Measurements from ENCODE around the gene RNF44.

RNF44 gene

DNA sequence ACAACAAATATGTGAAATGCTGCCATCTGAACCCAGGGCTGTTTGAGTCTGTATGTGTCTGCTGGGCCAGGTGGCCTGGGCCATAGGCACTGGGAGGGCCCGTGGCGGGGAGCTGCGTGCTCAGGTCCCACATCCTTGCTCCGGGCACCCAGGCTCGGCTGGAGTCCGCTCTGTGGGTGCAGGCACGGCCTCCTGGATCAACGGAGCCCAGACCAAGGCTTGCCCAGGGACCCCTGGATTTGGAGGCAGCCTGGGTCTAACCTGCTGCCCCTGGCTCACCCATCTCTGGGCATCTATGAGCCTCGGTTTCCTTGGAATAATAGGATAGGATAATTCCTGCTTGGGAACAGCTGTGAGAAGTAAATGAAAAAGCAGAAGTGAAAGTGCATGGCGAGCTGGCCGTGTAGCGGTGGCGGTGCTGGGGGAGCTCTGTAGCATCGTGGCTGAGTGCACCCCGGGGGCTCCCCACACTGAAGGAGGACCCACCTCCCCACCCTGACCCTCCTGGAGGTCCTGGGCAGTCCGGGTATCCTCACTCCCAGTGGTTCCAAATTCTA is 13.2 kb upstream of the RNF44 start:
- TF ChIP-seq CTCF (IDR thresholded peaks at IDR 0.05; ENCODE audit: low read depth, low read length, missing control alignments): no peak
- Histone ChIP-seq H3K27me3 (replicated peaks) (no peaks in the 10 kb centered on the region), H3K27ac (no peak overlapping the region), H3K4me3 (ENCODE audit: low read depth, low read length) (no peak overlapping the region), H3K36me3 (replicated peaks) (no peaks in the 10 kb centered on the region)
- no peak for DNase-seq
- in situ Hi-C loops (cut with HindIII; ENCODE audit: low pct_ligation_motif_present, low sequenced_read_pairs): no loop called here

GRCh38 chr5:176549871-176550270 is 12.7 kb upstream of the RNF44 start:
- no peak overlapping the region for H3K27ac ChIP-seq
- in situ Hi-C loops (cut with HindIII; ENCODE audit: low pct_ligation_motif_present, low sequenced_read_pairs): no loop called here
- no peak for DNase-seq
- no peak overlapping the region for H3K4me3 ChIP-seq (ENCODE audit: low read depth, low read length)
- H3K27me3 ChIP-seq (replicated peaks): no peaks in the 10 kb centered on the region
- TF ChIP-seq CTCF (IDR thresholded peaks at IDR 0.05; ENCODE audit: low read depth, low read length, missing control alignments): no peak
- no peaks in the 10 kb centered on the region for H3K36me3 ChIP-seq (replicated peaks)

DNA sequence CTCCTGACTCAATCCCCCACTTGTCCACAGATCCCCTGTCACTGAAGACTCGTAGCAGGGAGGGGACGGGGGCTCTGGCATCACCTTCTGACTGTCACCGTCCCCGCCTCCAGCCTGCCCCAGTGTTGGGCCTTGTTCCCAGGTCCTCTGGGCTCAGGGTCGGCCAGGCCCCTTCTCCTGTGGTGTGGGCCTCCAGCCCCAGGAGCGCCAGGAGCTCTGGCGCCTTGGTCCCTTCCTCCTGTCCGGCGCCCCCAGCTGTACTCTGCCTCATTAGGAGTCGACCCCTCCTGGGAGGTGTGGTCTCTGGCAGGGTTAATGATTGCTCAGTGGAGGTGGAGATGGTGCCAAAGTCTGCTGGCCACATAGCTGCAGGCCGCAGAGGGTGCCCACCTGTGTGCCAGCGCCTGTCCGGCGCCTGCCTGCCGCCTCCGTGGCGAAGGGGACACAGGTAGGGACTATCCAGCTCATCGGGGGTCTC is 11.8 kb upstream of the RNF44 start, which contains the start of gene CDHR2:
TSS of gene CDHR2 (plus strand) at position 376 of the 478 bp plus-strand sequence. CDS start 16,011 bp downstream, outside the sequence.
- in situ Hi-C loops (cut with HindIII; ENCODE audit: low pct_ligation_motif_present, low sequenced_read_pairs): no loop called here
- Histone ChIP-seq H3K36me3 (replicated peaks) (no peaks in the 10 kb centered on the region), H3K27ac (no peak within 1 kb of the TSS), H3K27me3 (replicated peaks) (no peaks in the 10 kb centered on the region), H3K4me3 (ENCODE audit: low read depth, low read length) (no peak within 1 kb of the TSS)
- TF ChIP-seq CTCF (IDR thresholded peaks at IDR 0.05; ENCODE audit: low read depth, low read length, missing control alignments): no peak
- DNase-seq: no peak

DNA sequence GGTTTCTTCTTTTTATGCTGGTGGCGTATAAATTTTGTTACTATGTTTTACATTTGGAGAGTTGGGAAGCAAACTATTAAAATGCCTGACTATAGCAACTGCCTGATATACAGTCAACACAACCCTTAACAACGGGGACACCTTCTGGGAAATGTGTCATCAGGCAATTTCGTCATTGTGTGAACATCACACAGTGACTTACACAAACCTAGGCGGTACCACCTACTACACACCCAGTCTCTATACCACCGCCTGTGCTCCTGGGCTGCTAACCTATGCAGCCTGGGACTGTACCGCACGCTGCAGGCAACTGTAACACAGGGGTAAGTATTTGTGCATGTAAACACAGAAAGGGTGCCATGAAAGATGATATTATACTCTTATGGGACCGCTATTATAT is 10.6 kb upstream of the RNF44 start:
- no peak for DNase-seq
- Histone ChIP-seq H3K27ac (no peak overlapping the region), H3K27me3 (replicated peaks) (no peaks in the 10 kb centered on the region), H3K36me3 (replicated peaks) (no peaks in the 10 kb centered on the region), H3K4me3 (ENCODE audit: low read depth, low read length) (no peak overlapping the region)
- no peak for TF ChIP-seq CTCF (IDR thresholded peaks at IDR 0.05; ENCODE audit: low read depth, low read length, missing control alignments)
- in situ Hi-C loops (cut with HindIII; ENCODE audit: low pct_ligation_motif_present, low sequenced_read_pairs): no loop called here

DNA sequence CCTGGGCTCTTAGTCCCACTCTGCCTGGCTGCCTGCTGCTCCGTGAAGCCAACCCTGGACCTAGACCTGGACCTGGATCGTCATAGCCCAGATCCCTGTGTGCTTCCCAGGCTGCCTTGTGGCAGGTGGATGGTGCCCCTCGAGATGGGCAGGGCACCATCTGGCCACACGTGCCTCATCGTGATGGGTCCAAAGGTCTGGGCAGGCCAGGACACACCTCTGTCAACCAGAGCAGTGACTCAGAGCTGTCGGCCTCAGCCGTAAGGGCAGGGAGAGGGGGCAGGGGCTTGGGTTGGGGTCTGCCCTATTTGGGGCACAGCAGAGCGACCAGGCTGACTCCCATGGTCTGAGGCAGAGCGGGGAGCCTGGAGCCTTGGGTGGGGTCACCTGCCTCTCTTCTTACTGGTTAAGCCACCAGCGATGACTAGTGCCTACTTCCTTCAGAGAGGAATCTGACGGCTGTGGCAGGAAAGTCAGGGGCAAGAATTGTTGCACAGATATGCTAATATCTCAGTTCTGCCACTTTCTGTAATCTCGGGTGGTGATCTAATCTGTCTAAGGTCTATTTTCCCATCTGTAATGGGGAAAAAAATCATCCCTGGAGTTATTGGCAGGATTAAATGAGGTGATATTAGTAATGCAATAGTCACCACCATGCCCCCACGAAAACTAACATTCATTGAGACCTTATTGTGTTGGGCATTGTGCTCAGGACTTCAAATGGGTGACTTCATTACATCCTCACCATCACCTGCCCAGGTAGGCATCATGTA is 8.7 kb upstream of the RNF44 start:
- TF ChIP-seq CTCF (IDR thresholded peaks at IDR 0.05; ENCODE audit: low read depth, low read length, missing control alignments): no peak
- Histone ChIP-seq H3K4me3 (ENCODE audit: low read depth, low read length) (no peak overlapping the region), H3K27me3 (replicated peaks) (no peaks in the 10 kb centered on the region), H3K27ac (no peak overlapping the region), H3K36me3 (replicated peaks) (no peaks in the 10 kb centered on the region)
- DNase-seq: no peak
- in situ Hi-C loops (cut with HindIII; ENCODE audit: low pct_ligation_motif_present, low sequenced_read_pairs): no loop called here
